ENCODE data around the gene MYL6B. TPM values are rescaled to one million over a fixed set of nuclear protein-coding genes. Genes with fewer than 3 reads are reported as not detected.
"Not testable (repeated sequence)": the region's sequence is repeated elsewhere in the genome, so short reads cannot be mapped to it uniquely, and the experiment has no call there.

The MYL6B gene
- total RNA-seq, 3 donors from 2014 or later, result 13.0 to 39.8 (median 22.7) TPM

DNA sequence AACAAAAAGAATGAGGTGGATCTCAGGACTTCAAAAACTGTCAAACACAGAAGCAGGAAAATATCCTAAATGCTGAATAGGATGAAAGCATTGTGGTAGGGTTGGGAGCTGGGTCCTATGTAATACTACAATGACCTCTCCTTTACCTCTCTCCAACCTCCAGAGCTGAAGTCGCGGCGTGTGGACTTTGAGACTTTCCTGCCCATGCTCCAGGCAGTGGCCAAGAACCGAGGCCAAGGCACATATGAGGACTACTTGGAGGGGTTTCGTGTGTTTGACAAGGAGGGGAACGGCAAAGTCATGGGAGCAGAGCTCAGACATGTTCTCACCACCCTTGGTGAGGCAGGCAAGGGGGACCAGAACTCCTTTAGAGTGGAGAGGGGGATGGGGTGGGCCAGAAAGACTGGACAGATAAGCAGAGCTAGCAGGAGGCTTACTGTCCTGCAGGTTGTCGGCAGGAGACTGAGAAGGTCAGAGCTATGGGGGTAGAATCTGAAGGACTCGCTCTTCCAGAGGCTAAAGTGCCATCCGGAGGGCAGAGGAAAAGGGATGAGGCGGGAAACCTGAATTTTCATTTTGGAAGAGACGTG lies 3.0 kb downstream of the MYL6B start:
- Histone ChIP-seq H3K4me1 (ENCODE audit: low read depth) (peaks cover 27% of the 10 kb centered on the region), H3K4me3 (no peak overlapping the region), H3K36me3 (ENCODE audit: low read depth) (no peaks in the 10 kb centered on the region), H3K9me3 (no peaks in the 10 kb centered on the region)
- intact Hi-C loops (cut with DNase I, micrococcal nuclease), result no loop called here
- no peak for ATAC-seq
- TF ChIP-seq, protein P1, sequence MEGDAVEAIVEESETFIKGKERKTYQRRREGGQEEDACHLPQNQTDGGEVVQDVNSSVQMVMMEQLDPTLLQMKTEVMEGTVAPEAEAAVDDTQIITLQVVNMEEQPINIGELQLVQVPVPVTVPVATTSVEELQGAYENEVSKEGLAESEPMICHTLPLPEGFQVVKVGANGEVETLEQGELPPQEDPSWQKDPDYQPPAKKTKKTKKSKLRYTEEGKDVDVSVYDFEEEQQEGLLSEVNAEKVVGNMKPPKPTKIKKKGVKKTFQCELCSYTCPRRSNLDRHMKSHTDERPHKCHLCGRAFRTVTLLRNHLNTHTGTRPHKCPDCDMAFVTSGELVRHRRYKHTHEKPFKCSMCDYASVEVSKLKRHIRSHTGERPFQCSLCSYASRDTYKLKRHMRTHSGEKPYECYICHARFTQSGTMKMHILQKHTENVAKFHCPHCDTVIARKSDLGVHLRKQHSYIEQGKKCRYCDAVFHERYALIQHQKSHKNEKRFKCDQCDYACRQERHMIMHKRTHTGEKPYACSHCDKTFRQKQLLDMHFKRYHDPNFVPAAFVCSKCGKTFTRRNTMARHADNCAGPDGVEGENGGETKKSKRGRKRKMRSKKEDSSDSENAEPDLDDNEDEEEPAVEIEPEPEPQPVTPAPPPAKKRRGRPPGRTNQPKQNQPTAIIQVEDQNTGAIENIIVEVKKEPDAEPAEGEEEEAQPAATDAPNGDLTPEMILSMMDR (IDR thresholded peaks at IDR 0.05), result no peak
- no peak for DNase-seq

DNA sequence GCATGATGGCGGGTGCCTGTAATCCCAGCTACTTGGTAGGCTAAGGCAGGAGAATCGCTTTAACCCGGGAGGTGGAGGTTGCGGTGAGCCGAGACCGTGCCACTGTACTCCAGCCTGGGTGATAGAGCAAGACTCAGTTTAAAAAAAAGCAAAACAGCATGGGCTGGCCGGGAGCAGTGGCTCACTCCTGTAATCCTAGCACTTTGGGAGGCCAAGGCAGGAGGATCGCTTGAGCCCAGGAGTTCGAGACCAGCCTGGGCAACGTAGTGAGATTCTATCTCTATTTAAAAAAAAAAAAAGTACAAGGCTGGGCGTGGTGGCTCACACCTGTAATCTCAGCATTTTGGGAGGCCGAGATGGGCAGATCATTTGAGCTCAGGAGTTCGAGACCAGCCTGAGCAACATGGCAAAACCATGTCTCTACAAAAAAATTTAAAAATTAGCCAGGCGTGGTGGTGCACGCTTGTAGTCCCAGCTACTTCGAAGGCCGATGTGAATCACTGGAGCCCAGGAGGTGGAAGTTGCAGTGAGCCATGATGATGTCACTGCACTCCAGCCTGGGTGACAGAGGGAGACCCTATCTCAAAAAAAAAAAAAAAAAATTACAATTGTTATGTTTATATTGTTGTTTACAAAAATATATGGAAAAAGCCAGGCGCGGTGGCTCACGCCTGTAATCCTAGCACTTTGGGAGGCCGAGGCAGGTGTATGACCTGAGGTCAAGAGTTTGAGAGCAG lies 4.2 kb downstream of the MYL6B start:
- ATAC-seq; H3K4me3 ChIP-seq; H3K9me3 ChIP-seq; DNase-seq; intact Hi-C loops (cut with DNase I, micrococcal nuclease); H3K36me3 ChIP-seq (ENCODE audit: low read depth): not testable (repeated sequence)
- peaks cover 34% of the 10 kb centered on the region for H3K4me1 ChIP-seq (ENCODE audit: low read depth)

DNA sequence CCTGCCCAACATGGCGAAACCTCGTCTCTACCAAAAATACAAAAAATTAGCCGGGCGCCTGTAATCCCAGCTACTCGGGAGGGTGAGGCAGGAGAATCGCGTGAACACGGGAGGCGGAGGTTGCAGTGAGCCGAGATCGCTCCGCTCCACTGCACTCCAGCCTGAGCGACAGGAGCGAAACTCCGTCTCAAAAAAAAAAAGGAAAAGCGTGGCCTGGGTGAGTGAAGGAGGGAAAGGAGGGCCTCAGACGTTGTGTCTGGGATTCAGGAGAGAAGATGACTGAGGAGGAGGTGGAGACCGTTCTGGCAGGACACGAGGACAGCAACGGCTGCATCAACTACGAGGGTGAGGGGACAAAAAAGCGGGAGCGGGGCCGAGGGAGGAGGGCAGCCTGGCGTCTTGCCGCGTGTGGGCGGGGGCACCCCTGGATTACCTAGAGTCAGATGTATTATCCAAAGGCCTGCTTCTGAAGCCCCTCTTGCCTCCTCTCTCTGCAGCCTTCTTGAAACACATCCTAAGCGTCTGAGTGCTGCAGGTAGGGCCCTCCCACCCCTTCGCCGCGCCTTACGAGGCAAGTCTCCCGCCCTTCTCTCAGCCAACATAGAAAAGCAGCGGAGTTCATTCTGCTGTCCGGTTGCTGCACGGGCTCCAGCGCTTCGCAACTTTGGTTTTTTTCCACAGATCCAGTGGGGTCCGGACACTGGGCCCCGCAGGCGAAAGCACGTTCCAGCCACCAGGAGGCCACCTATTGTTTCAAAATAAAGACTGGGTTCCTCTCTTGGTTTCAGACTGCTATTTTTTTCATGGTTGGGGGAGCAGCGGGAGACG lies 5.0 kb downstream of the MYL6B start:
- no peaks in the 10 kb centered on the region for H3K9me3 ChIP-seq
- peaks cover 34% of the 10 kb centered on the region for H3K4me1 ChIP-seq (ENCODE audit: low read depth)
- intact Hi-C loops (cut with DNase I, micrococcal nuclease), result no loop called here
- H3K4me3 ChIP-seq, result peak overlapping the region; percentile 70
- ATAC-seq (peak; percentile 64), DNase-seq (peak; percentile 81 to 85 (median 82))
- TF ChIP-seq, protein P1 (IDR thresholded peaks at IDR 0.05), result peak; percentile 28
- no peaks in the 10 kb centered on the region for H3K36me3 ChIP-seq (ENCODE audit: low read depth)

- TF ChIP-seq, protein P1 (IDR thresholded peaks at IDR 0.05), result no peak
Measured at GRCh38 chr12:56158029-56158925, 5.9 kb downstream of the MYL6B start, which contains the start of gene MYL6. Gene MYL6 (plus strand): TSS chr12:56158359. CDS start chr12:56158402, 43 bp downstream.

GRCh38 chr12:56158926-56159461 lies 6.6 kb downstream of the MYL6B start:
- peaks cover 3% of the 10 kb centered on the region for H3K36me3 ChIP-seq (ENCODE audit: low read depth)
- DNase-seq (peak; percentile 84 to 90 (median 89)), ATAC-seq (peak; percentile 63)
- peaks cover 27% of the 10 kb centered on the region for H3K4me1 ChIP-seq (ENCODE audit: low read depth)
- no peaks in the 10 kb centered on the region for H3K9me3 ChIP-seq
- peak overlapping the region; percentile 70 for H3K4me3 ChIP-seq
- TF ChIP-seq, protein P1 (IDR thresholded peaks at IDR 0.05), result no peak
- intact Hi-C loops (cut with DNase I, micrococcal nuclease), result no loop called here

More at GRCh38 chr12:56158029-56158925, 5.9 kb downstream of the MYL6B start, which contains the start of gene MYL6:
- Histone ChIP-seq H3K4me1 (ENCODE audit: low read depth) (peaks cover 27% of the 10 kb centered on the region), H3K9me3 (no peaks in the 10 kb centered on the region), H3K36me3 (ENCODE audit: low read depth) (no peaks in the 10 kb centered on the region), H3K4me3 (peak within 1 kb of the TSS; percentile 70)
- intact Hi-C loops (cut with DNase I, micrococcal nuclease), result no loop called here
- peak; percentile 91 to 99 (median 95) for DNase-seq
- peak; percentile 88 for ATAC-seq
